Mesenchymal stem cell (in vitro differentiated cells and primary cell): Measurements from ENCODE around the gene CNKSR3.

ENCODE experiments used
- DNase-seq: peaks from one replicate; pipeline ENCODE4 v3.0.0-alpha.2; 2013
- H2AFZ ChIP-seq: one replicate; pipeline ENCODE4 v1.6.1; 2013; ENCODE audit warnings: low read depth, mild to moderate bottlenecking, control low read depth, inconsistent platforms, low read length, moderate library complexity
- H2AK5ac ChIP-seq: 2 replicates; pipeline ENCODE4 v1.6.1; 2013; ENCODE audit warnings: low read length, moderate library complexity, mild to moderate bottlenecking, inconsistent platforms; ENCODE audit not compliant: severe bottlenecking
- H2BK120ac ChIP-seq: one replicate; pipeline ENCODE4 v1.6.1; 2013; ENCODE audit warnings: low read depth, mild to moderate bottlenecking, inconsistent platforms, low read length, moderate library complexity
- H2BK12ac ChIP-seq, 2 experiments: one replicate each; pipeline ENCODE4 v1.6.1; 2013; ENCODE audit warnings: inconsistent platforms in 2 of 2, low read length in 2 of 2, mild to moderate bottlenecking in 2 of 2, moderate library complexity in 2 of 2, control low read depth in 1 of 2
- H2BK15ac ChIP-seq: one replicate; pipeline ENCODE4 v1.6.1; 2013; ENCODE audit warnings: mild to moderate bottlenecking, low read depth, inconsistent platforms; ENCODE audit not compliant: poor library complexity, severe bottlenecking
- H2BK5ac ChIP-seq: 2 replicates; pipeline ENCODE4 v1.6.1; 2013; ENCODE audit warnings: low read depth, mild to moderate bottlenecking, low read length, control low read depth, inconsistent platforms; ENCODE audit not compliant: poor library complexity, severe bottlenecking
- H3K14ac ChIP-seq, 2 experiments: one replicate each; pipeline ENCODE4 v1.6.1; 2013; ENCODE audit warnings: inconsistent platforms in 2 of 2, low read length in 2 of 2, control low read depth in 1 of 2, mild to moderate bottlenecking in 1 of 2, moderate library complexity in 1 of 2
- H3K18ac ChIP-seq, 2 experiments: one replicate each; pipeline ENCODE4 v1.6.1; 2013; ENCODE audit warnings: inconsistent platforms in 2 of 2, low read length in 2 of 2, control low read depth in 1 of 2, low read depth in 1 of 2, mild to moderate bottlenecking in 1 of 2
- H3K23ac ChIP-seq, 2 experiments: one replicate each; pipeline ENCODE4 v1.6.1; 2013; ENCODE audit warnings: inconsistent platforms in 2 of 2, low read length in 2 of 2, mild to moderate bottlenecking in 2 of 2, moderate library complexity in 2 of 2, control low read depth in 1 of 2
- H3K27ac ChIP-seq: 2 replicates; pipeline ENCODE4 v1.5.1; 2013; ENCODE audit warnings: mild to moderate bottlenecking, moderate library complexity, low read length, control low read depth, inconsistent platforms; ENCODE audit not compliant: poor library complexity, severe bottlenecking
- H3K27me3 ChIP-seq, 2 experiments: 2 replicates each; pipeline versions ENCODE4 v1.6.1 to v1.7.0; 2013; ENCODE audit warnings: low read length in 2 of 2, mild to moderate bottlenecking in 2 of 2, moderate library complexity in 2 of 2, control low read depth in 1 of 2, inconsistent platforms in 1 of 2; ENCODE audit not compliant: control insufficient read depth in 1 of 2, insufficient read depth in 1 of 2
- H3K36me3 ChIP-seq, 2 experiments: 2 replicates each; pipeline versions ENCODE4 v1.6.1 to v1.7.0; 2013; ENCODE audit warnings: low read length in 2 of 2, control low read depth in 1 of 2, inconsistent platforms in 1 of 2, low read depth in 1 of 2, mild to moderate bottlenecking in 1 of 2; ENCODE audit not compliant: insufficient read depth in 2 of 2, control insufficient read depth in 1 of 2
- H3K4ac ChIP-seq, 2 experiments: one replicate each; pipeline ENCODE4 v1.6.1; 2013; ENCODE audit warnings: inconsistent platforms in 2 of 2, low read length in 2 of 2, mild to moderate bottlenecking in 2 of 2, moderate library complexity in 2 of 2, control low read depth in 1 of 2, low read depth in 1 of 2
- H3K4me1 ChIP-seq: 2 replicates; pipeline ENCODE4 v1.6.1; 2013; ENCODE audit warnings: low read depth, low read length, control low read depth; ENCODE audit not compliant: control insufficient read depth, insufficient read depth
- H3K4me2 ChIP-seq: 2 replicates; pipeline ENCODE4 v1.6.1; 2013; ENCODE audit warnings: low read length, mild to moderate bottlenecking, inconsistent platforms; ENCODE audit not compliant: poor library complexity, severe bottlenecking
- H3K4me3 ChIP-seq, 2 experiments: 2 replicates each; pipeline versions ENCODE4 v1.5.1 to v1.7.0; 2013; ENCODE audit warnings: low read length in 2 of 2, mild to moderate bottlenecking in 2 of 2, control low read depth in 1 of 2, low read depth in 1 of 2; ENCODE audit not compliant: insufficient read depth in 1 of 2
- H3K79me1 ChIP-seq: replicated peaks from 2 replicates; pipeline ENCODE4 v1.6.1; 2013; ENCODE audit warnings: mild to moderate bottlenecking, control low read depth, low read length, inconsistent platforms; ENCODE audit not compliant: poor library complexity, severe bottlenecking
- H3K9ac ChIP-seq: 2 replicates; pipeline ENCODE4 v1.7.0; 2013; ENCODE audit warnings: mild to moderate bottlenecking, low read length, moderate library complexity
- H3K9me3 ChIP-seq: 2 replicates; pipeline ENCODE4 v1.7.0; 2013; ENCODE audit warnings: mild to moderate bottlenecking, low read length; ENCODE audit not compliant: control insufficient read depth
- H4K8ac ChIP-seq: one replicate; pipeline ENCODE4 v1.6.1; 2013; ENCODE audit warnings: inconsistent platforms, mild to moderate bottlenecking, low read length, moderate library complexity
- H4K91ac ChIP-seq: one replicate; pipeline ENCODE4 v1.6.1; 2013; ENCODE audit warnings: mild to moderate bottlenecking, low read length, inconsistent platforms
- WGBS: methylation state at CpG from one replicate; pipeline ENCODE4 v1.1.7; 2013; ENCODE audit warnings: mixed read lengths; 5-methylcytosine and 5-hydroxymethylcytosine counted together

The CNKSR3 gene

DNA sequence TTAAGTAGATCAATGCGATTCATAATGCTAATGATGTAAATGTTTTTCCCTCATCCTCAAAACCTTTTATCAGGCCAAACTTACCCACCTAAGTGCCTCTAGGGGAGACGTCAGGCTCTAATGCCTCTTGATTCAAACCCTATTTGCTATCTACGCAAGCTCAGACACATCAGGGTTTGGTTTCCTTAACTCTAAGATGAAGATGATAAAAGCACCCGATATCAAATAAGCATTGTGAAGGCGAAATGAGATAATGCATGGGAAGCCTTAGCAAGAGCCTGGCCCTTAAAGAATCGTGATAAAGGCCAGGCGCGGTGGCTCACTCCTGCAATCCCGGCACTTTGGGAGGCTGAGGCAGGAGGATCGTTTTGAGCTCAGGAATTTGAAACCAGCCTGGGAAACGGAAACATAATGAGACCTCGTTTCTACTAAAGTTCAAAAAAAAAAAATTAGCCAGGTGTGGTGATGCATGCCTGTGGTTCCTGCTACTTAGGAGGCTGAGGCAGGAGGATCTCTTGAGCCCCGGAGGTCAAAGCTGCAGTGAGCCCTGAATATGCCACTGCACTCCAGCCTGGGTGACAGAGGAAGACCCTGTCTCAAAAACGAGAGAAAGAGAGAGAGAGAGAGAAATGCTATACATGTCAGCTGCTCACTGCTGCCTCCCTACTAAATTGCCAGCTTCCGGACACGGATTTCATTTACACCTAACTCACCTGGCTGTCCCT lies 13.5 kb downstream of the CNKSR3 start:
- H2BK12ac ChIP-seq = no peak overlapping the region
- peaks cover 5% of the 10 kb centered on the region for H3K4me1 ChIP-seq
- H3K36me3 ChIP-seq = peaks cover 0 to 3% of the 10 kb centered on the region in 2 experiments
- H3K14ac ChIP-seq = no peak overlapping the region
- no peak overlapping the region for H2AK5ac ChIP-seq
- no peak overlapping the region for H2AFZ ChIP-seq
- no peaks in the 10 kb centered on the region for H3K9me3 ChIP-seq
- no peak for DNase-seq
- no peak overlapping the region for H3K18ac ChIP-seq
- no peak overlapping the region for H3K23ac ChIP-seq
- 96% methylated on average over 14 of the region's 16 CpGs for WGBS
- H3K79me1 ChIP-seq = peaks cover 34% of the 10 kb centered on the region
- H3K4me2 ChIP-seq = no peak overlapping the region
- no peak overlapping the region for H2BK120ac ChIP-seq
- no peaks in the 10 kb centered on the region for H3K27me3 ChIP-seq
- H2BK5ac ChIP-seq = no peak overlapping the region
- no peak overlapping the region for H3K4me3 ChIP-seq
- no peak overlapping the region for H3K27ac ChIP-seq
- no peak overlapping the region for H2BK15ac ChIP-seq
- no peak overlapping the region for H3K9ac ChIP-seq
- H3K4ac ChIP-seq = no peak overlapping the region
- H4K91ac ChIP-seq = no peak overlapping the region
- H4K8ac ChIP-seq = no peak overlapping the region

DNA sequence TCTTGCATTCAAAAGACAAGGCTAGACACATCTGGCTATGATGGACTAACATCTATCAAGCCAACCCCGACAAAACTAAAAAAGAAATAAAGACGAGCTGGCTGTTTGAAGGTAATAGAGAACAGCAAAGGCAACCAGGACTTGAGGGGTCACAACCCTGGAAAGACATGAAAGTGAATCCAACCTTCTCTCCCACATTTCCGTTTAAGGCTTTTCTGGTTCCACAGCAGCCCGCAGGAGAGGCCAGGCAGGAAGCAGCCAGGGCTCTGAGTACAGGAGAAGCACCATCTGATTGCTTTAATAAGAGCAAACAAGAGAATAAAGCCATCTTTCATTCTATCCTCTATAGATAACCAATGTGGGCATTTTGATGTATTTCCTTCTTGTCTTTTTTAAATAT lies 14.3 kb downstream of the CNKSR3 start:
- DNase-seq = no peak
- Histone ChIP-seq H3K27me3 (no peaks in the 10 kb centered on the region), H2AK5ac (no peak overlapping the region), H2BK5ac (no peak overlapping the region), H3K79me1 (peaks cover 34% of the 10 kb centered on the region), H3K4me3 (no peak overlapping the region), H3K14ac (no peak overlapping the region), H3K4me2 (no peak overlapping the region), H3K36me3 (peaks cover 0 to 3% of the 10 kb centered on the region in 2 experiments), H4K8ac (no peak overlapping the region), H3K23ac (no peak overlapping the region), H3K4ac (no peak overlapping the region), H2AFZ (no peak overlapping the region), H3K9me3 (no peaks in the 10 kb centered on the region), H3K27ac (no peak overlapping the region), H2BK15ac (no peak overlapping the region), H3K4me1 (peaks cover 7% of the 10 kb centered on the region), H2BK12ac (no peak overlapping the region), H4K91ac (no peak overlapping the region), H3K9ac (no peak overlapping the region), H3K18ac (no peak overlapping the region), H2BK120ac (no peak overlapping the region)
- 96% methylated on average over 4 of the region's 4 CpGs for WGBS

DNA sequence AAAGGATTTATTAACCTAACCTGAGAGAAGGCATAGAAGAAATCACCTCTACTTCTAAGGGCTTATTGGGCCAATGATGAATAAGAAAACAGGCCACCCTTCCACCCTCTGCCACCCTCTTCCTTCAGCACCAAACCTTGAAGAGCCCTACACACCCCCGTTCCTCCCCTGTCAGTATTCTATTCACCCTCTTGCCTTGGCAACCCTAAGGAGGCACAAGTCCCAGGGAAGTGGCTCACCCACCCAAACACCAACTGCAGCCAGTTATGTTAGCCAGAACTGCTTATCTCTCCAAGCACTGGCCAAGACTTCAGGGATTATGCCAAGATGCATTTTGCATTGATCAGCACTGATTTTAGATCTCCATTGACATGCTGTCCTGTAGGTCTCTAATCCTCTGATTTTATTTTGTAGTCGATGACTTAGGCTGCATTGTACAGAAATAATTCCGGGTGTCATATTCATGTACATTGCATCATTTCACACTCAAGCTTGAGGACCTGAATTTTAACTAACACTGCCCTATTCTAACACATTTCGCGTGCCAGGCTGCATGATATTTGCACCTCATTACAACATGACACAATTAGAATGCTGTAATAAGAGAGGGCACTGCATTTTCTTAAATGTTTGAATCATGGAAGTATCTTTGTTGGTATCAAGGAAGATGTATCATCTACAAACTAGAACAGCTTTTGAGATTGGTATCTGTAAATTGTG lies 15.7 kb downstream of the CNKSR3 start:
- WGBS = 99% methylated on average over 3 of the region's 5 CpGs
- Histone ChIP-seq H3K4ac (no peak overlapping the region), H3K4me1 (peaks cover 8% of the 10 kb centered on the region), H3K36me3 (peaks cover 0 to 3% of the 10 kb centered on the region in 2 experiments), H2BK15ac (no peak overlapping the region), H4K8ac (no peak overlapping the region), H3K4me3 (no peak overlapping the region), H3K23ac (no peak overlapping the region), H2BK12ac (no peak overlapping the region), H3K18ac (no peak overlapping the region), H3K9me3 (no peaks in the 10 kb centered on the region), H3K4me2 (no peak overlapping the region), H2AFZ (no peak overlapping the region), H3K27ac (no peak overlapping the region), H3K14ac (no peak overlapping the region), H4K91ac (no peak overlapping the region), H2AK5ac (no peak overlapping the region), H2BK120ac (no peak overlapping the region), H2BK5ac (no peak overlapping the region), H3K79me1 (peaks cover 36% of the 10 kb centered on the region), H3K9ac (no peak overlapping the region), H3K27me3 (no peaks in the 10 kb centered on the region)
- no peak for DNase-seq

- Histone ChIP-seq H3K4me1 (peaks cover 15% of the 10 kb centered on the region), H3K79me1 (peaks cover 23% of the 10 kb centered on the region), H3K9ac (no peak overlapping the region), H3K4me2 (no peak overlapping the region), H2BK120ac (no peak overlapping the region), H3K36me3 (peaks cover 0 to 3% of the 10 kb centered on the region in 2 experiments), H3K27me3 (no peaks in the 10 kb centered on the region), H4K8ac (no peak overlapping the region), H3K14ac (no peak overlapping the region), H4K91ac (no peak overlapping the region), H2BK5ac (no peak overlapping the region), H2BK12ac (no peak overlapping the region), H2AK5ac (no peak overlapping the region), H3K9me3 (no peaks in the 10 kb centered on the region), H2BK15ac (no peak overlapping the region), H3K4ac (no peak overlapping the region), H3K27ac (no peak overlapping the region), H2AFZ (no peak overlapping the region), H3K18ac (no peak overlapping the region), H3K4me3 (no peak overlapping the region), H3K23ac (no peak overlapping the region)
- 98% methylated on average over 5 of the region's 5 CpGs for WGBS
- DNase-seq = no peak
Observed at GRCh38 chr6:154491567-154492470, 18.7 kb downstream of the CNKSR3 start.
